Adrenal gland (tissue), 5 donors: Measurements from ENCODE around the gene GRAP2.

ENCODE experiments used
- CTCF ChIP-seq, 6 experiments: fragments of 450-650 bp in 4 of 6; fragments of 200-600 bp in 2 of 6; sonication (generic) in 1 of 6; IDR thresholded peaks; 1 replicate in 5 of 6; 2 replicates in 1 of 6; pipeline versions ENCODE4 v1.5.1 to v1.8.0; 2016 to 2021; ENCODE audit warnings: antibody characterized with exemption in 6 of 6, mild to moderate bottlenecking in 2 of 6, moderate library complexity in 1 of 6
- POLR2A ChIP-seq, 2 donors: fragments of 450-650 bp; IDR thresholded peaks; one replicate each; pipeline ENCODE4 v1.6.1; 2017; ENCODE audit warnings: antibody characterized with exemption in 2 of 2, mild to moderate bottlenecking in 2 of 2, moderate library complexity in 1 of 2
- donor health status: DM: no; HTN: no; CAD: no.

DNA sequence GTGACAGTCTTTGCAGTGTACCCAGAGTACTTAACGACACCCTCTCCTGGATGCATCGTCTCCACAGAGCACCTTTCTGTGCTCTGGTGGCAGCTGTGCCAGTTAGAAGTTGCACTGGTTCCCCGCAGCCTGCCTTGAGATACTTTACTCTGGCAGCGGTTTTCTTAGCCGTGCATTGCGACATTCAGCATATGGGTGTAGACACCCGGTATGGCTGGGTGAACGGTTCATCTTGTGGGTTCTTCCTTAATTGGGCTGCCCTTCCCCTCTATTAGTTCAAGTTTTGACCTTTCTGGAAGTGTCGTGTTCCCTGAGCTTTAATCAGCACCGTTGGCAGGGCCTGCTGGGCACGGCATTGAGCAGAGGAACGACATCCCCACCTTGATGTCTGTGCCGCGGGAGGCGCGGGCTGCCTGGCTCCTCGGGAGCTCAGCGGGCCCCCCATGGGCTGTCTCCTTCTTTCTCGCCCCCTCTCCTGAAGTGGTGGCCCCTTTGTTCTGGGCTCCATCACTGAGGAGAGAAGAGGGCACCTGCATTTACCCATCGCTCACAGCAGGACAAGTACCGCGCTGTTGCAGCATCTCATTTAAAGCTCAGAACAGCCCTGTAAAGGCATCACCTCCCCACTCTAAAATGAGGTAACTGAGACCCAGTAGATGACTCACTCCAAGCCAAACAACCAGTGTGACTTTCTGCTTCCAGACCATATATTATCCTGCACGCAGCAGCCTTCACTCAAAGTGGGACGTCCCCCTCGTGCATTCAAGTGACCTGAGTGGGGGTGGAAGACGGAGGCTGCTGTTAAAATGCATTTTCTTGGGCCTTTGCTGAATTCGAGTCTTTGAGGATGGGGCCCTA lies 107.2 kb downstream of the GRAP2 start:
- TF ChIP-seq POLR2A (IDR thresholded peaks at IDR 0.05) (no peak), CTCF (IDR thresholded peaks at IDR 0.05) (no peak)
